ENCODE results near the gene NECTIN4. TPM values are rescaled to one million over a fixed set of nuclear protein-coding genes. Genes with fewer than 3 reads are reported as not detected.

NECTIN4 gene
- total and polyA plus RNA-seq, 10 of the 15 experiments (the other 5 are each of a cell fraction or from before 2014, with no cell fraction given): 2.8 to 8.7 (median 3.7) TPM

- TF ChIP-seq, protein P1, sequence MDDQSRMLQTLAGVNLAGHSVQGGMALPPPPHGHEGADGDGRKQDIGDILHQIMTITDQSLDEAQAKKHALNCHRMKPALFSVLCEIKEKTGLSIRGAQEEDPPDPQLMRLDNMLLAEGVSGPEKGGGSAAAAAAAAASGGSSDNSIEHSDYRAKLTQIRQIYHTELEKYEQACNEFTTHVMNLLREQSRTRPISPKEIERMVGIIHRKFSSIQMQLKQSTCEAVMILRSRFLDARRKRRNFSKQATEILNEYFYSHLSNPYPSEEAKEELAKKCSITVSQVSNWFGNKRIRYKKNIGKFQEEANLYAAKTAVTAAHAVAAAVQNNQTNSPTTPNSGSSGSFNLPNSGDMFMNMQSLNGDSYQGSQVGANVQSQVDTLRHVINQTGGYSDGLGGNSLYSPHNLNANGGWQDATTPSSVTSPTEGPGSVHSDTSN (IDR thresholded peaks at IDR 0.05; ENCODE audit: insufficient replicate concordance, low read depth, low read length): no peak
- TF ChIP-seq POLR2AphosphoS5 (IDR thresholded peaks at IDR 0.05; ENCODE audit: low read length) (peak; percentile 92), IRF5 (IDR thresholded peaks at IDR 0.05; ENCODE audit: borderline replicate concordance) (no peak), SMAD5 (IDR thresholded peaks at IDR 0.05; ENCODE audit: low read depth) (0 out of 2 replicates have a peak, but pooled peaks have one; percentile 59), IKZF1 (conservative IDR thresholded peaks at IDR 0.05) (peak; percentile 51), NR2C1 (IDR thresholded peaks at IDR 0.05) (no peak), ASH2L (IDR thresholded peaks at IDR 0.05; ENCODE audit: borderline replicate concordance, low read depth) (no peak), HSF1 (IDR thresholded peaks at IDR 0.05; ENCODE audit: low read depth, low read length) (no peak), NFIC (IDR thresholded peaks at IDR 0.05; ENCODE audit: low read depth, low read length) (no peak), RBBP5 (conservative IDR thresholded peaks at IDR 0.05) (no peak), ZNF207 (IDR thresholded peaks at IDR 0.05; ENCODE audit: borderline replicate concordance) (0 out of 2 replicates have a peak, but pooled peaks have one; percentile 27), TCF7 (IDR thresholded peaks at IDR 0.05; ENCODE audit: borderline replicate concordance) (no peak), ZNF384 (IDR thresholded peaks at IDR 0.05; ENCODE audit: borderline replicate concordance, low read depth, low read length) (no peak), NBN (IDR thresholded peaks at IDR 0.05) (peak; percentile 75), ZBTB40 (IDR thresholded peaks at IDR 0.05; ENCODE audit: borderline replicate concordance) (peak; percentile 86)
- TF ChIP-seq, protein P2, sequence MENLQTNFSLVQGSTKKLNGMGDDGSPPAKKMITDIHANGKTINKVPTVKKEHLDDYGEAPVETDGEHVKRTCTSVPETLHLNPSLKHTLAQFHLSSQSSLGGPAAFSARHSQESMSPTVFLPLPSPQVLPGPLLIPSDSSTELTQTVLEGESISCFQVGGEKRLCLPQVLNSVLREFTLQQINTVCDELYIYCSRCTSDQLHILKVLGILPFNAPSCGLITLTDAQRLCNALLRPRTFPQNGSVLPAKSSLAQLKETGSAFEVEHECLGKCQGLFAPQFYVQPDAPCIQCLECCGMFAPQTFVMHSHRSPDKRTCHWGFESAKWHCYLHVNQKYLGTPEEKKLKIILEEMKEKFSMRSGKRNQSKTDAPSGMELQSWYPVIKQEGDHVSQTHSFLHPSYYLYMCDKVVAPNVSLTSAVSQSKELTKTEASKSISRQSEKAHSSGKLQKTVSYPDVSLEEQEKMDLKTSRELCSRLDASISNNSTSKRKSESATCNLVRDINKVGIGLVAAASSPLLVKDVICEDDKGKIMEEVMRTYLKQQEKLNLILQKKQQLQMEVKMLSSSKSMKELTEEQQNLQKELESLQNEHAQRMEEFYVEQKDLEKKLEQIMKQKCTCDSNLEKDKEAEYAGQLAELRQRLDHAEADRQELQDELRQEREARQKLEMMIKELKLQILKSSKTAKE (IDR thresholded peaks at IDR 0.05; ENCODE audit: low read depth, poor library complexity, severe bottlenecking): no peak
- TF ChIP-seq, protein P3, sequence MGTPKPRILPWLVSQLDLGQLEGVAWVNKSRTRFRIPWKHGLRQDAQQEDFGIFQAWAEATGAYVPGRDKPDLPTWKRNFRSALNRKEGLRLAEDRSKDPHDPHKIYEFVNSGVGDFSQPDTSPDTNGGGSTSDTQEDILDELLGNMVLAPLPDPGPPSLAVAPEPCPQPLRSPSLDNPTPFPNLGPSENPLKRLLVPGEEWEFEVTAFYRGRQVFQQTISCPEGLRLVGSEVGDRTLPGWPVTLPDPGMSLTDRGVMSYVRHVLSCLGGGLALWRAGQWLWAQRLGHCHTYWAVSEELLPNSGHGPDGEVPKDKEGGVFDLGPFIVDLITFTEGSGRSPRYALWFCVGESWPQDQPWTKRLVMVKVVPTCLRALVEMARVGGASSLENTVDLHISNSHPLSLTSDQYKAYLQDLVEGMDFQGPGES (IDR thresholded peaks at IDR 0.05): no peak
Measured at GRCh38 chr1:161117759-161118581, 28.6 kb upstream of the NECTIN4 start, which contains the start of the genes NIT1 and PFDN2 (continued).

All from GM12878 (cell line).